ENCODE data around the gene ARG2. TPM values are rescaled to one million over a fixed set of nuclear protein-coding genes. Genes with fewer than 3 reads are reported as not detected.

The ARG2 gene
- total RNA-seq, 1 experiment from 2014 or later = 7.0 TPM

DNA sequence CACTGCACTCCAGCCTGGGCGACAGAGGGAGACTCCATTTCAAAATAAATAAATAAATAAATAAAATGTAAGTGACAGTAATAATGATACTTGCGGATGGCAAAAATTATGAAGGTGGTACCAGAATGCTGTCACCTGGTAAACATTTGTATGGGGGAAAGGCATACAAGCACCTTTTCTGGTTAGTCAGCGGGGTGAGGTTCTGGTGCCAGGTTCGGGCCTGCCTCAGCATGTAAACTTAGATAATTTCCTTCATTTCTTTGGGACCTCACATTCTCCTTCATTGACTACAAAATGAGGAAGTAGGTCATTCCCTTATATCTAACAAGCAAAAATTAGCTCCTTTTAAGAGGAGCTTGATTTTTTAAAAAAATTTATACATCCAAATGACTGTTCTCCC lies 43.9 kb downstream of the ARG2 start:
- Histone ChIP-seq H3K4me3 (replicated peaks in 1 of 2; ENCODE audit: low read depth in 1 of 2, low read length in 2 of 2) (no peak overlapping the region), H3K4me1 (ENCODE audit: control insufficient read depth in 1 of 2, insufficient read depth in 2 of 2, low read length in 2 of 2) (no peaks in the 10 kb centered on the region), H4K20me1 (ENCODE audit: insufficient read depth) (no peaks in the 10 kb centered on the region), H3K27ac (ENCODE audit: low read depth, low read length) (no peak overlapping the region), H3K36me3 (ENCODE audit: control insufficient read depth in 1 of 2, insufficient read depth in 2 of 2, low read length in 2 of 2) (no peaks in the 10 kb centered on the region), H3K4me2 (ENCODE audit: low read length) (no peak overlapping the region), H3K9me3 (ENCODE audit: control insufficient read depth in 1 of 2, insufficient read depth in 1 of 2, low read depth in 1 of 2, low read length in 2 of 2) (no peaks in the 10 kb centered on the region), H3K79me2 (ENCODE audit: insufficient read depth, low read length) (peaks cover 31% of the 10 kb centered on the region), H3K9ac (ENCODE audit: low read length) (no peak overlapping the region), H2AFZ (ENCODE audit: low read depth, low read length, poor library complexity, severe bottlenecking) (no peak overlapping the region), H3K9me2 (ENCODE audit: insufficient read depth) (no peaks in the 10 kb centered on the region), H3K27me3 (ENCODE audit: insufficient read depth, low read length) (no peaks in the 10 kb centered on the region)
- POLR2A ChIA-PET = no interaction called here
- intact Hi-C loops (cut with micrococcal nuclease) = no loop called here
- BruUV-seq (replicated peaks) = no TSS peak
- TF ChIP-seq POLR2A (IDR thresholded peaks at IDR 0.05; ENCODE audit: borderline replicate concordance, extremely low read depth, insufficient read depth, insufficient read length) (no peak), CBX3 (IDR thresholded peaks at IDR 0.05; ENCODE audit: low read depth) (no peak), SP1 (IDR thresholded peaks at IDR 0.05; ENCODE audit: low read depth) (no peak), CEBPB (IDR thresholded peaks at IDR 0.05; ENCODE audit: low read depth) (no peak), EZH2phosphoT487 (IDR thresholded peaks at IDR 0.05; ENCODE audit: borderline replicate concordance) (no peak), RAD21 (IDR thresholded peaks at IDR 0.05; ENCODE audit: low read depth) (no peak), EGR1 (IDR thresholded peaks at IDR 0.05; ENCODE audit: low read depth) (no peak), ZNF274 (IDR thresholded peaks at IDR 0.05; ENCODE audit: low read depth, low read length) (no peak), SRF (IDR thresholded peaks at IDR 0.05; ENCODE audit: low read depth) (no peak), SIN3A (IDR thresholded peaks at IDR 0.05; ENCODE audit: low read depth) (no peak), POLR2AphosphoS5 (IDR thresholded peaks at IDR 0.05; ENCODE audit: low read depth, low read length) (no peak), ELF1 (IDR thresholded peaks at IDR 0.05; ENCODE audit: borderline replicate concordance, low read depth) (no peak), FOSL1 (IDR thresholded peaks at IDR 0.05; ENCODE audit: low read depth) (no peak), TCF7L2 (IDR thresholded peaks at IDR 0.05; ENCODE audit: borderline replicate concordance, extremely low read depth, insufficient read depth, insufficient read length) (no peak), EZH2 (IDR thresholded peaks at IDR 0.05) (no peak)
- TF ChIP-seq, protein P1, sequence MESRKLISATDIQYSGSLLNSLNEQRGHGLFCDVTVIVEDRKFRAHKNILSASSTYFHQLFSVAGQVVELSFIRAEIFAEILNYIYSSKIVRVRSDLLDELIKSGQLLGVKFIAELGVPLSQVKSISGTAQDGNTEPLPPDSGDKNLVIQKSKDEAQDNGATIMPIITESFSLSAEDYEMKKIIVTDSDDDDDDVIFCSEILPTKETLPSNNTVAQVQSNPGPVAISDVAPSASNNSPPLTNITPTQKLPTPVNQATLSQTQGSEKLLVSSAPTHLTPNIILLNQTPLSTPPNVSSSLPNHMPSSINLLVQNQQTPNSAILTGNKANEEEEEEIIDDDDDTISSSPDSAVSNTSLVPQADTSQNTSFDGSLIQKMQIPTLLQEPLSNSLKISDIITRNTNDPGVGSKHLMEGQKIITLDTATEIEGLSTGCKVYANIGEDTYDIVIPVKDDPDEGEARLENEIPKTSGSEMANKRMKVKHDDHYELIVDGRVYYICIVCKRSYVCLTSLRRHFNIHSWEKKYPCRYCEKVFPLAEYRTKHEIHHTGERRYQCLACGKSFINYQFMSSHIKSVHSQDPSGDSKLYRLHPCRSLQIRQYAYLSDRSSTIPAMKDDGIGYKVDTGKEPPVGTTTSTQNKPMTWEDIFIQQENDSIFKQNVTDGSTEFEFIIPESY (IDR thresholded peaks at IDR 0.05; ENCODE audit: extremely low read depth, insufficient replicate concordance, low read length) = no peak
- TF ChIP-seq, protein P2, sequence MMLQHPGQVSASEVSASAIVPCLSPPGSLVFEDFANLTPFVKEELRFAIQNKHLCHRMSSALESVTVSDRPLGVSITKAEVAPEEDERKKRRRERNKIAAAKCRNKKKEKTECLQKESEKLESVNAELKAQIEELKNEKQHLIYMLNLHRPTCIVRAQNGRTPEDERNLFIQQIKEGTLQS (IDR thresholded peaks at IDR 0.05) = no peak
- TF ChIP-seq, protein P3, sequence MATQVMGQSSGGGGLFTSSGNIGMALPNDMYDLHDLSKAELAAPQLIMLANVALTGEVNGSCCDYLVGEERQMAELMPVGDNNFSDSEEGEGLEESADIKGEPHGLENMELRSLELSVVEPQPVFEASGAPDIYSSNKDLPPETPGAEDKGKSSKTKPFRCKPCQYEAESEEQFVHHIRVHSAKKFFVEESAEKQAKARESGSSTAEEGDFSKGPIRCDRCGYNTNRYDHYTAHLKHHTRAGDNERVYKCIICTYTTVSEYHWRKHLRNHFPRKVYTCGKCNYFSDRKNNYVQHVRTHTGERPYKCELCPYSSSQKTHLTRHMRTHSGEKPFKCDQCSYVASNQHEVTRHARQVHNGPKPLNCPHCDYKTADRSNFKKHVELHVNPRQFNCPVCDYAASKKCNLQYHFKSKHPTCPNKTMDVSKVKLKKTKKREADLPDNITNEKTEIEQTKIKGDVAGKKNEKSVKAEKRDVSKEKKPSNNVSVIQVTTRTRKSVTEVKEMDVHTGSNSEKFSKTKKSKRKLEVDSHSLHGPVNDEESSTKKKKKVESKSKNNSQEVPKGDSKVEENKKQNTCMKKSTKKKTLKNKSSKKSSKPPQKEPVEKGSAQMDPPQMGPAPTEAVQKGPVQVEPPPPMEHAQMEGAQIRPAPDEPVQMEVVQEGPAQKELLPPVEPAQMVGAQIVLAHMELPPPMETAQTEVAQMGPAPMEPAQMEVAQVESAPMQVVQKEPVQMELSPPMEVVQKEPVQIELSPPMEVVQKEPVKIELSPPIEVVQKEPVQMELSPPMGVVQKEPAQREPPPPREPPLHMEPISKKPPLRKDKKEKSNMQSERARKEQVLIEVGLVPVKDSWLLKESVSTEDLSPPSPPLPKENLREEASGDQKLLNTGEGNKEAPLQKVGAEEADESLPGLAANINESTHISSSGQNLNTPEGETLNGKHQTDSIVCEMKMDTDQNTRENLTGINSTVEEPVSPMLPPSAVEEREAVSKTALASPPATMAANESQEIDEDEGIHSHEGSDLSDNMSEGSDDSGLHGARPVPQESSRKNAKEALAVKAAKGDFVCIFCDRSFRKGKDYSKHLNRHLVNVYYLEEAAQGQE (IDR thresholded peaks at IDR 0.05; ENCODE audit: low read depth) = no peak
- TF ChIP-seq, protein P4, sequence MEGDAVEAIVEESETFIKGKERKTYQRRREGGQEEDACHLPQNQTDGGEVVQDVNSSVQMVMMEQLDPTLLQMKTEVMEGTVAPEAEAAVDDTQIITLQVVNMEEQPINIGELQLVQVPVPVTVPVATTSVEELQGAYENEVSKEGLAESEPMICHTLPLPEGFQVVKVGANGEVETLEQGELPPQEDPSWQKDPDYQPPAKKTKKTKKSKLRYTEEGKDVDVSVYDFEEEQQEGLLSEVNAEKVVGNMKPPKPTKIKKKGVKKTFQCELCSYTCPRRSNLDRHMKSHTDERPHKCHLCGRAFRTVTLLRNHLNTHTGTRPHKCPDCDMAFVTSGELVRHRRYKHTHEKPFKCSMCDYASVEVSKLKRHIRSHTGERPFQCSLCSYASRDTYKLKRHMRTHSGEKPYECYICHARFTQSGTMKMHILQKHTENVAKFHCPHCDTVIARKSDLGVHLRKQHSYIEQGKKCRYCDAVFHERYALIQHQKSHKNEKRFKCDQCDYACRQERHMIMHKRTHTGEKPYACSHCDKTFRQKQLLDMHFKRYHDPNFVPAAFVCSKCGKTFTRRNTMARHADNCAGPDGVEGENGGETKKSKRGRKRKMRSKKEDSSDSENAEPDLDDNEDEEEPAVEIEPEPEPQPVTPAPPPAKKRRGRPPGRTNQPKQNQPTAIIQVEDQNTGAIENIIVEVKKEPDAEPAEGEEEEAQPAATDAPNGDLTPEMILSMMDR (IDR thresholded peaks at IDR 0.05 in 2 of 3, conservative IDR thresholded peaks at IDR 0.05 in 1 of 3; ENCODE audit: borderline replicate concordance in 1 of 3, insufficient read depth in 1 of 3, low read depth in 2 of 3, low read length in 2 of 3) = no peak
- TF ChIP-seq, protein P5, sequence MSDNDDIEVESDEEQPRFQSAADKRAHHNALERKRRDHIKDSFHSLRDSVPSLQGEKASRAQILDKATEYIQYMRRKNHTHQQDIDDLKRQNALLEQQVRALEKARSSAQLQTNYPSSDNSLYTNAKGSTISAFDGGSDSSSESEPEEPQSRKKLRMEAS (IDR thresholded peaks at IDR 0.05) = no peak
- CTCF ChIA-PET = interaction anchor here (0.8 to 1.6 kb wide), 3 partner anchors 45 to 236 kb away, joined by 4 to 5 read pairs (median 4); no protein-coding TSS in a partner anchor
- ATAC-seq (no peak), DNase-seq (ENCODE audit: low read depth, low spot score) (no peak)
- RAD21 ChIA-PET (ENCODE audit: low non-redundant PET in 1 of 2, low total read pairs in 2 of 2, uncharacterized antibody in 2 of 2, unreplicated experiment in 2 of 2) = no interaction called here
